GM13977 (cell line): ENCODE results near the gene TWNK.

Experiments
- DNase-seq: peaks from one replicate; pipeline ENCODE4 v3.0.0; 2012; ENCODE audit warnings: low spot score
- in situ Hi-C: fragments of 300-500 bp; cut with MboI; formaldehyde crosslinking; loops from one replicate; pipeline ENCODE4 v1.12.0; 2022; ENCODE audit warnings: low sequenced_read_pairs, low pct_unique_long_range_greater_than_20kb, mixed read lengths, inconsistent platforms; ENCODE audit not compliant: unreplicated experiment
- TF ChIP-seq, protein P1 (sequence below): IDR thresholded peaks from 2 replicates; pipeline ENCODE4 v1.5.1; 2012; ENCODE audit warnings: mild to moderate bottlenecking, control low read depth; ENCODE audit not compliant: insufficient read depth; ENCODE audit errors: extremely low read depth, missing control alignments

TWNK gene

DNA sequence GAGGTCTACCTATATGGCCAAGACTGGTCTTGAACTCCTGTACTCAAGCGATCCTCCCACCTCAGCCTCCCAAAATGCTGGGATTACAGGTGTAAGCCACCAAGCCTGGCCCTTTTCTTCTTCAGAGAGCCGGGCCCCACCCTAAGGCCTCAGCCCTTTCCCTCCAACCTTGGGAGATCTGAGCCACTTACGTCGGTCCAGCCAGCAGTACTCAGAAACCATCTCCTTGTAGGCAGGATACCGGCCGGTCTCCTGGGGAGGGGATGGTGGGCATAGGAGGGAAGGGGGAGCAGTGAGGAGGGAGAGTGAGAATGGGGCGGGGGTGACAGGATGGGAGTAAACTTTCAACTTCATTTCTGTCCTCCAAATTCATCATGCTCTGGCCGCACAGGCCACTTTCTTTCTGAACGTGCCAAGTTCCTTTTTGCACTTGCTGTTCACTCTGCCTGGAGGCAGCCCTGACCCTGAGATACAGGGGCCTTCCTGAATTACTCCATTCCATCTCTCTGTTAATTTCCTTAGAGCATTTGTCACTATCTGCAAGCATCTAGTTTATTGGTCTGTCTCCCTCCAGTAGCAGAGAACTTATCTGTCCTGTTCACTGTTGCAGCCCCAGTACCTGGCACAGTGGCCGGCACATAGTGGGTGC, 33.2 kb downstream of the TWNK start:
- in situ Hi-C loops: no loop called here
- DNase-seq: no peak
- TF ChIP-seq, protein P1, sequence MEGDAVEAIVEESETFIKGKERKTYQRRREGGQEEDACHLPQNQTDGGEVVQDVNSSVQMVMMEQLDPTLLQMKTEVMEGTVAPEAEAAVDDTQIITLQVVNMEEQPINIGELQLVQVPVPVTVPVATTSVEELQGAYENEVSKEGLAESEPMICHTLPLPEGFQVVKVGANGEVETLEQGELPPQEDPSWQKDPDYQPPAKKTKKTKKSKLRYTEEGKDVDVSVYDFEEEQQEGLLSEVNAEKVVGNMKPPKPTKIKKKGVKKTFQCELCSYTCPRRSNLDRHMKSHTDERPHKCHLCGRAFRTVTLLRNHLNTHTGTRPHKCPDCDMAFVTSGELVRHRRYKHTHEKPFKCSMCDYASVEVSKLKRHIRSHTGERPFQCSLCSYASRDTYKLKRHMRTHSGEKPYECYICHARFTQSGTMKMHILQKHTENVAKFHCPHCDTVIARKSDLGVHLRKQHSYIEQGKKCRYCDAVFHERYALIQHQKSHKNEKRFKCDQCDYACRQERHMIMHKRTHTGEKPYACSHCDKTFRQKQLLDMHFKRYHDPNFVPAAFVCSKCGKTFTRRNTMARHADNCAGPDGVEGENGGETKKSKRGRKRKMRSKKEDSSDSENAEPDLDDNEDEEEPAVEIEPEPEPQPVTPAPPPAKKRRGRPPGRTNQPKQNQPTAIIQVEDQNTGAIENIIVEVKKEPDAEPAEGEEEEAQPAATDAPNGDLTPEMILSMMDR: no peak

GRCh38 chr10:101021239-101021638, 33.9 kb downstream of the TWNK start:
- DNase-seq: no peak
- TF ChIP-seq, protein P1: no peak
- in situ Hi-C loops: no loop called here

DNA sequence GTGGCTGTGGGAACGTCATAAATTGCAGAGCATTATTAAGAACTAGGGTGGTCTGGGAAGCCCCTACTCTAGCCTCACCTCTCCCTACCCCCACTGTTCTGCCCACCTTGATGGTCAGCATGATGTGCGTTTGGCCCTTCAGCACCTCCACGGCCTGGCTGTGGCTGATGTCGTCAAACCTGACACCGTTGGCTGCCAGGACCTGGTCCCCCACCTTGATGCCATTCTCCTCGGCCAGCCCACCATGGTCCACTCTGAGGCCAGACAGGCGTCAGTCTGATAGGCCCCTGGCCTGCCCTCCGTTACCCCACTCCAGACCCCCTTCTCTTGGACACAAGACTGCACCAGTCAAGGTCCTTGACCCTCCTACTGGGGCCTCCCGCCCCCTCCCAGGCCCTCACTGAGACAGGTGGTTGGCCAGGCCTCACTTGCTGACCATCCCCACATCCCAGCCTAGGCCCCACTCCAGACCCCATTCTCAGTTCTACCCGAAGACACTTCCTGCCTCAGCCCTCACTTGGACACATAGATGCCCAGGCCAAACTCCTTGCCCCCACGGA, 34.4 kb downstream of the TWNK start:
- TF ChIP-seq, protein P1: no peak
- no peak for DNase-seq
- in situ Hi-C loops: no loop called here

DNA sequence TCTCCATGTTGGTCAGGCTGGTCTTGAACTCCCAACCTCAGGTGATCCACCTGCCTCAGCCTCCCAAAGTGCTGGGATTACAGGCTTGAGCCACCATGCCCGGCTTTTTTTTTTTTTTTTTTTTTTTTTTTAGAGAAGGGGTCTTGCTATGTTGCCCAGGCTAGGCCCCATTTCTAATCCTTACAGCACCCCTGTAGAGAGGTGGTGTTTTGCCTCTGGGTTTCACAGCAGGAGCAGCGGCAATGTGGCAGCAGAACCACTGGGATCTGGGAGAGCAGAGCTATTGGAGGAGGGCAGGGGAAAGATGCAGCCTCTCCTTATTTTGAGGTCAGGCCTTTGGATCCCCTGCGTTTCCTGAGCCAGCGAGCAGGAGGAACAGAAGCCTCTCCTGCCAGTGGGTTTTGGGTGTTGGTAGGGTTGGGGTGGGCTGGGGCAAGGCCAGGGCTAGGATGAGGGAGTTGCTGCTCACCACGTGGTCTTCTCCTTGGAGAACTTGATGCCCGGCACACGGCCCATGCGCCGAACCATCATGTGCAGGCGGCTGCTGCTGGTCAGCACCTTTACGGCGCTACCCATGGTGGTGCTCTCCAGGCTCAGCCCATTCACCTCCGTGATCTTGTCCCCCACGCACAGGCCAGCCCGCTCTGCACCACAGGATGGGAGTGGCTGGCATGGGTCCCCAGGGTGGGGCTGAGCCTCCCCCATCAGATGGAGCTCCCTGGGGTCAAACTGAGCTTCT, 35.8 kb downstream of the TWNK start:
- in situ Hi-C loops: no loop called here
- TF ChIP-seq, protein P1: no peak
- DNase-seq: no peak

- in situ Hi-C loops: no loop called here
- TF ChIP-seq, protein P1: no peak
- DNase-seq: no peak
Observed at GRCh38 chr10:101027106-101027720, 39.9 kb downstream of the TWNK start.

DNA sequence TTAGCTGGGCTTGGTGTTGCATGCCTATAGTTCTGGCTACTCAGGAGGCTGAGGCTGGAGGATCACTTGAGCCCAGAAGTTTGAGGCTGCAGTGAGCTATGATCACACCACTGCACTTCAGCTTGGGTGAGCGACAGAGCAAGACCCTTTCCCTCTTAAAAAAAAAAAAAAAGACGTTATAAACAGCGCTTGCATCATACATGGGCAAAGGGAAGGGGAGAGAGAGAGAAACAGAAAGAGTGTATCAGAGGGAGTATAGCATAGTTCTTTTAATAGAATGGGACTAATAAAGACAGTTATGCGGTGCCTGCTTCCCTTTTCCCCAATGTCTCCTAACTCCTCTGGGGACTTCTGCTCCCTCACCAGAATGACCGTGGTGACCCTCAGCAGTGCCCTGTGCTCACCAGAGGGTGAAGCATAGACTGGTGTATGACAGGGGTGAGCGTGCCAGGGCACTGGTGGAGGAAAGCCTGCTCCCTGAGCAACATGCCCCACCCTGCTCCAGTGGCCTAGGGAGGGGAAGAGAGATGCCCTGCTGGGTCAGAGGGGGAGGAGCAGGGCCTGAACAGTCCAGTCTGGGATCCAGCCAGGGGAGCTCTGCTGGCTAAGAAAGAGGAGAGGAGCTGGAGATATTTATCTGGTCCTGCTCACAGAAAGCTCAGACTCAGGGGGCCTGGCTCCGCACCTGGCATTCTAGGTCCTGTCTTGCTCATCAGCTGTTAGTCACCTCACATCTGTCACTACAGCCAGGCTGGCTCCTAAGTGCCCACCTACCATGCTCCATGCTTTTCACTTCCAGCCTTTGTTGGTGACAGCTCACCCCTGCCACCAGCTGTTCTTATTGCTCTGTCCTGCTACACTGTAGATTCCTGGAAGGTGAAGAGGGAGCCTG, 41.3 kb downstream of the TWNK start:
- TF ChIP-seq, protein P1: no peak
- no peak for DNase-seq
- in situ Hi-C loops: no loop called here
